Central memory CD4-positive, alpha-beta T cell (primary cell): ENCODE data around the gene CCDC183.
"Not testable (repeated sequence)": the region's sequence is repeated elsewhere in the genome, so short reads cannot be mapped to it uniquely, and the experiment has no call there.

Source experiments
- DNase-seq: peaks from one replicate; pipeline ENCODE4 v3.0.0; 2022

The CCDC183 gene

DNA sequence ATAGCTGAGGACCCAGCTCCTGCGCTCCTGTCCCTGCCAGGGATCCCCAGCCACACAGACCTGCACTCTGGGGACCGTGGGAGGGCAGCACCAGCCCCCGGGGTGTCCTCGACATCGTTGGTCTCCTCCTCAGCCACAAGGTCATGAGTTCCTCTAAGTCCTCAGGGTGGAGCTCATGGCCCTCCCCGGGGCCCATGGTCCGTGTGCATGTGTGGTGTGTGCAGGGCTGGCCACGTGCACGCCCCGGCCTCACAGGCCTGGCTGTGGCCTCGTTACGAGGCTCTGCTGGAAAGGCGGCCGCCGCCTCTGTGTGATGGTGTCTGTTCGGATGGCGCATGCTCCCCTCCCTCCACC is 30.0 kb downstream of the CCDC183 start:
- no peak for DNase-seq

DNA sequence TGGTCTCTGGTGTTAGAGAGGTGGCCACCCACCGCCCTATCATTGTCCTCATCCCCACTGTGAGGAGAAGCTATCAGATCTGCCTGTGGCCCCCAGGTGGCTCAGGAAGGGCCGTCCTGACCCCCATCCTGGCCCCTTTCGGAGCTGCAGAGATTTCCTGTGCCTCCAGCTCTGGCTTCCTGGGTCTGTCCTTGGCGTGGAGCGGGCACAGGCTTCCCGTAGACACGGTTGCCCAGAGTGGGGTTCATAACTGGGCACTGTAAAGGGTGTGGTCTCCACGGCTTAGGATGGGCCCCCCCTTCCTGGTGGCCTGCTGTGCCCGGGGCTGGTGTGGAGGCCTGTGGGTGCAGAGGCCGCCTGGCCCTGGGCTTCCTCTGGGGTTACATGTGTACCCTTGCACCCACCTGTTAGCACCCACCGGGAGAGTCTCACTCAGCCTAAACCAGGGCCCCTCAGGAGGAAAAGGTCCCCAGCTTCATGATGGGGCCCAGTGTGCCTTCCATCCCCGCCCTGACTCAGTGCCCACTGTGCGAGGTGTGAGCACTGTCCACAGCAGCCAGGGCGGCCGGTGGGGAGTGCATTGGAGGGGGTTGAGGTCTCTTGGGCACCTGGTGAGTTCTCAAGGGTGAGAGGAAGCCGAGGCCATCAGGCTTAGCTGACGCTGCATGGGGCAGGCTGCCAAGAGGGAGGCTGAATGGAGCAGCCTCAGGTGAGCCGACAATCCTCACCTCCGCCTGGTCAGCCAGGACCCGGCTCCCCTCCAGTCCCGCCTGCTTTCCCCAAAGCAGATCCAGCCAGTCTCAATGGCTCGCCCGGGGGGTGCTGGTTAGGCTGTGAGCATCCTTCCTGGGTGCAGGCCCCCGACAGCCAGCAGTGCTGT is 30.8 kb downstream of the CCDC183 start:
- DNase-seq, result no peak

DNA sequence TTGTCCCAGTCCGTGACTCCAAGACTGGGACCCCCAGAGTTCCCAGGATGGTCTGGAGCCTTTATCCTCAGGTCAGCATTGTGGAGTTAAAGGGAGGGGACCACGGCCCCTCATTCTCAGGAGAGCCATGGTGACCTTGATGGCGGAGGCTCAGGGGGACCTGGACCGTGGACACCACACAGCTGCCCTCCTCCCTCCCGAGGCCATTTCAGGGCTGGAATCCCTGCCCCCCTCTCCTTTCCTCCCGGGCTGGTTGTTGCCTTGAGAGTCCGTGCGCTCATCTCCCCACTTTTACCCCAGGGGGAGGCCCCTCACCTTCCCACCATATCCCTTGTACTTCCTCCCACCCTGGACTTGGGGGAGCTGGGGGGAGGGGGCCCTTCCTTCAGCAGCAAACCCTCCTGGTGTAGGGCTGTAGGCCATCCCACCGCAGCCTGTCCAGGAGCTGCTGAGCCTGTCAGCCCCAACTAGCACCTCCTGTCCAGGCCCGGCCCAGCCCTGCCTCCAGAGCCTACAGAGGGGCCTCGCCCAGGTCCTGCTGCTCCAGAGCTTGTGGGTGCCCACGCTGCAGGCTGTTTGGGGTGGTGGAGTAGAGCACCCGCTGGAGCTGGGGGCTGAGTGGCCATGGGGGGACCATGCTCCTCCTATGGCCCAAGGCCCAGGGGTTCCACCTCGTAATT is 31.8 kb downstream of the CCDC183 start:
- DNase-seq, result no peak

DNA sequence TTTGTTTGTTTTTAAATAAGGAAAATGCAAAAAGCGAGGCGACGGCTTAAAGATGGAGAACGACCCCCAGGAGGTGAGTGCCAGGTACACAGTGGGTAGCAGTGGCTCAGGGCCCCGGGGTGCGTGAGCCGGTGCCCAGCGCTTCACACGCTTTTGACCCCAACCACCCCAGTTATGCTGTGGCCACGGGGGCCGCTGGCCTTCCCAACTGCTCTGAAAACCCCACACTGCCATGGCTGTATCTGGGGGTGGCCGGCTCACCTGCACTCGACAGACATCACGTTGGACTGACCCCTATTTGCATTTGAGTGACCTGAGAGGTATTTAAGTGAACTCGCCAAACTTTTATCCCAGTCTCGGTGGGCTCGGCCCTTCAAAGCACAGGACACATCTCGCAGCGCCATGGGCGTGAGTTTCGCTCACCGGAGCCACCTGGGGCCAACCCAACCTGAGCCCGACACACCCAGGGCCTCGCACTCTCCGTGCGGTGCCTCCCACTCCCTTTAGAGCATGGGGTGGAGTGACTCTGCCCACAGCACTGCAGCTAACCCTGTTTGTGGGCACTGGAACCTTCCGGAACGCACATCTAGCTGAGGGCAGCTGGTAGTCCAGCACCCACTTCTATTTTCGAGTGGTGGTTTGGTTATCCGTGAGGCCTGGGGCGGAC is 32.5 kb downstream of the CCDC183 start:
- no peak for DNase-seq

DNA sequence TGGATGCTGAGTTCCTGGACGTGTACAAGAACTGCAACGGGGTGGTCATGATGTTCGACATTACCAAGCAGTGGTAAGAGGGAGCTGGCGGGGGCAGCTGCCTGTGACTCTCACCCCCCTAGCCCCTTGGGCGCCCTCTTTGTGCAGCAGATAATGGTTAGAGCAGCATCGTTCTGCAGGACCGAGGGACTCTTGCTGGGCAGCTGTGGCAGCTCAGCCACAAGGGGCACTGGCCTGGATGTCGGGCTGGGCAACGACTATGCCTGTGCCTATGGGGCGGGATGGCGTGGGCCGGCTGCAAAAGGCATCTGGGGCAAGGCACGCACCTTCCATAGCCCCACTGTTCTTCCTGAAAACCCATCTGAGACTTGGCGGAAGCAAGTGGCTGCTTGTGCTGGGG is 33.3 kb downstream of the CCDC183 start:
- DNase-seq, result no peak

DNA sequence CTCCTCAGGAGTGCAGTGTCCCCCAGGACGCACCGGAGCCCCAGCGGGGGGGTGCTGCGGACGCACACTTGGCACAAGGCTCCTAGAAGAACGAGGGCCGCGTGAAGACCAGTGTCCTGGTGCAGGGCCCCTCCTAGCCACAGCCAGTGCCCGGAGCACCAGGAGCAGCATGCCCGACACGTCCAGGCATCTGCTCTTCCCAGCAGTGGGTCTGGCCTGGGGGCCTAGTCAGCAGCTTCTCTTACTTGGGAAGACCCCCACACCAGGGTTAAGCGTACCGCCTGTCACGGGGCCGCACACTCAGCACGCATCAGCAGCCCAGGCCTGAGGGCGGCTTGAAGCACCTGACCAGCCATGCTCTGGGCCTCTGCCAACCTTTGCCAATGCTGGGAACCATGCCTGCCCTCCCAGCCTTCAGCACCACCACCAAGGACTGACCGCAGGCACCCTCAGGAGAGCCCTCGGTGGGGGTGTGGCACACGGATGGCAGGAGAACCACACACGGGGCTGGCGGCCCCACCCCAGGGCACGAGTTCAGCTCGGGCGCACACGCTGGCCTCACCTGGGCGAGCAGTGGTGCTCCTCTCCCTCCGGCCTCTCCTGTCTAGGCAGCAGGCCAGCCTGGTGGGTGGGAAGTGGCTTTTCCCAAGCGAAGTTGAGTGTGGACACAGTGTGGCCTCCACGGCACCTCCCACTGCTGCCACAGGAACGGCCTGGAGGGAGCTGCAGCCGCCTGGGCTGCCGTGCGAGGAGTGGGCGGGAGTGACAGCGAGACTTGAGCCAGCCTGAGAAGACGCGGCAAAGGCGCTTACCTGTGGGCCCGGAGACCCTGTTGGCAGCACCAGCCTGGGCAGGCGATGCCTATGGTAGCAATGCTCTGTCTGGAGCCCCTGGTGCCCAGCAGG is 34.1 kb downstream of the CCDC183 start:
- no peak for DNase-seq

DNA sequence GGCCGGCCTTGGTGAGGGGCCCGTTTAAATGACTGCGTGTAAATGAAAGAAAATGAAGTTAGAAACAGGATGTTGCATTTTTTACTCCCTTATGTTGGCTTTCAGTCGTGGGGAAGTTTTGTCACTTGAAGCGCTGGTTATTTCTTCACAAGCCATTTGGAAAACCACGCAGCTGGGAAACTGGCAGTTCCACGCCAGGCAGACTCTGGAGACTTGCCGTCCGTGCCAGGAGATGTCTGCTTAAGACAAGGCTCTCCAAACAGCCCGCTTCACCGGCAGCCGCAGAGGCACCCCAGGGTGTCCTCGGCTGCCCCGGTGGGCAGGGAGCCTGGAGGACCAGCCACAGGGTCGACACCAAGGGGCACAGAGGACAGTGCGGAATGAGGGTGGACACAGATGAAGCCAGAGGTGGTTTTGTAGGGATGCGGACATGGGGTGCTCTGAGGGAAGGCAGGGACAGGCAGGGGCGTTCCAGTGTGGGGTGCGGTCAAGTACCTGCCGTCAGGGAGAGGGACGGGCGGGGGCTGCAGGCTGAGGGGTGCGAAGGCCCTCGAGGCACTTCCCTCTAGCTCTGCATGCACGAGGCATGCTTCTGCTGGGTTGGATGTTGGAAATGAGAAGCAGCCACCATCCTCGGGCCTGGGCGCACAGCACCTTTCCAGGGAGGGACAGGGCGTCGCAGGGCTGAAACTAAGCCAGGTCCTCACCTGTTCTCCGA is 35.0 kb downstream of the CCDC183 start:
- DNase-seq, result no peak

DNA sequence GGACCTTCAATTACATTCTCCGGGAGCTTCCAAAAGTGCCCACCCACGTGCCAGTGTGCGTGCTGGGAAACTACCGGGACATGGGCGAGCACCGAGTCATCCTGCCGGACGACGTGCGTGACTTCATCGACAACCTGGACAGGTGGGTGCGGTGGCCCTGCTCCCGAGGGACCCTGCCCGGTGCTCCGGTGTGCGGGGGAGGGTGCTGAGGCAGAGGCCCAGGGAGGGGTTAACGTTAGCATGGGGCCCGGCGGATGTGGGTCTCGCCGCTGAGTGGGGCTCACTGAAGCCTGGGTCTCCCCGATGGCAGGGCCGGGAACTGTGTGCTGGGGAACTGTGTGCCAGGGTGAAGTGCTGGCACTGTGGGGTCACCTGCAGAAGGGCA is 35.6 kb downstream of the CCDC183 start:
- DNase-seq, result no peak

DNA sequence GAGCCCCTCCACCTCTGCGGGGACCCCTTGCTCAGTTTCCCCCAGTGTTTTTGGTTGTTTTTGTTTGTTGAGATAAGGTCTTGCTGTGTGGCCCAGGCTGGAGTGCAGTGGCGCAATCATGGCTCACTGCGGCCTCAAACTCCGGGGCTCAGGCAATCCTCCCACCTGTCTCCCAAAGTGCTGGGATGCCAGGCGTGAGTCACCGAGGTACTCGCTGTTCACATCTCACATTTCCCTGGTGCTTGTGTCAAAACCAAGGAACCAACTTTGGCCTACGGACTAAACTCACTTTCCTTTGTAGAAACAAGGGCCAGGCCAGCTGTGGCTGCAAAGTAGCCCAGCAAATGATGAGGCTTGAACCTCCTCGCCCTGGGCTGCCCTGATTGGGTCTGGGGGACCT is 36.4 kb downstream of the CCDC183 start:
- no peak for DNase-seq

DNA sequence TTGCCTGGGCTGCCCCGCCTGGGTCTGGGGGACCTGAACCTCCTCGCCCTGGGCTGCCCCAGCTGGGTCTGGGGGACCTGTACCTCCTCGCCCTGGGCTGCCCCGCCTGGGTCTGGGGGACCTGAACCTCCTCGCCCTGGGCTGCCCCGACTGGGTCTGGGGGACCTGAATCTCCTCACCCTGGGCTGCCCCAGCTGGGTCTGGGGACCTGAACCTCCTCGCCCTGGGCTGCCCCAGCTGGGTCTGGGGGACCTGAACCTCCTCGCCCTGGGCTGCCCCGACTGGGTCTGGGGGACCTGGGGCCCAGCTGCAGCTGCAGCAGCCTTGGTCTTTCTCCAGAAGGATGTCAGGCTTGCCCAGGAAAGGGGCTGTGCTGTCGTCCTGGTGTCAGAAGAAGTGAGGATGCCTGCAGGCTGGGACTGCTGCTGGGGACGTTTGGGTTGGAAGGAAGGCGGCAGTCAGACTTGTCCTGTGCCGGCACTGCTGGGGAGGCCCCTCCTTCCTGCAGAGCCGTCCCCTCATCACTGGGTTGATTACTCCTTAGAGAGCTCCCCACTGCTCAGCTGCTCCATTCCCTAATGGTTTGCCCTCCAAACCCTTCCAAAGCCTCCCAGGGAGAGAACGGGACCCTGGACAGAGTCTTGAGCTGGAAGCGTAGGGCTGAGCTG is 37.4 kb downstream of the CCDC183 start:
- not testable (repeated sequence) for DNase-seq

DNA sequence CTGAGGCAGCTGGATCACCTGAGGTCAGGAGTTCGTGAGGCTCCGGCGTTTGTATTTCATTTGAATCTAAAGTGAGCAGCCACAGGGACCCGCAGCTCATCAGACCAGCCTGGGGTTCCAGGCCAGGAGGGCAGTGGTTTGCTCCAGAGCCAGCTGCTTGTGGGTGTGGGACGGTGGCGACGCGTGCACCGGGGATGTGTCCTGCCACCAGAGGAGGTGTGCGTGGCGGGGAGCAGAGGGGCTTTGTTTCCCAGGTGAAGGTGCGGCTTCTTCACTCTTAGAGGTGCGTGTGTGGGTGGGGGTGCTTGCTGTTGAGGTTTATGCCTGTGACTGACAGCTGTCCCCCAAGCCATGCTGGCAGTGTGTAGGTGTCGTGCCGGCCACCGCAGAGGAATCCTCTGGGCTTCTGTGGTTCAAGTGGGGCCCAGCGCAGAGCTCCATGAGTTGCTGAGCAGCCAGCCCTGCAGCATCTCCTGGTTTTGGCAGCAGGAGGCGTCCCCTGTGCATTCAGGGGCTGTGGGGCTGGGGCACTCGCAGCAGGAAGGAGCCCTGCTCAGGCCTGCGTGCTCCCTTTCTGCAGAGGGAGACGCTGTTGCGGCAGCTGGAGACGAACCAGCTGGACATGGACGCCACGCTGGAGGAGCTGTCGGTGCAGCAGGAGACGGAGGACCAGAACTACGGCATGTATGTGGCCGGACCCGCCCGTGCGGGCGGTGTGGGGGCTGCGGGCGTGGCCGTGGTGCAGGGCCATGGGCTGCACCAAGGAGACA is 39.2 kb downstream of the CCDC183 start:
- no peak for DNase-seq

DNA sequence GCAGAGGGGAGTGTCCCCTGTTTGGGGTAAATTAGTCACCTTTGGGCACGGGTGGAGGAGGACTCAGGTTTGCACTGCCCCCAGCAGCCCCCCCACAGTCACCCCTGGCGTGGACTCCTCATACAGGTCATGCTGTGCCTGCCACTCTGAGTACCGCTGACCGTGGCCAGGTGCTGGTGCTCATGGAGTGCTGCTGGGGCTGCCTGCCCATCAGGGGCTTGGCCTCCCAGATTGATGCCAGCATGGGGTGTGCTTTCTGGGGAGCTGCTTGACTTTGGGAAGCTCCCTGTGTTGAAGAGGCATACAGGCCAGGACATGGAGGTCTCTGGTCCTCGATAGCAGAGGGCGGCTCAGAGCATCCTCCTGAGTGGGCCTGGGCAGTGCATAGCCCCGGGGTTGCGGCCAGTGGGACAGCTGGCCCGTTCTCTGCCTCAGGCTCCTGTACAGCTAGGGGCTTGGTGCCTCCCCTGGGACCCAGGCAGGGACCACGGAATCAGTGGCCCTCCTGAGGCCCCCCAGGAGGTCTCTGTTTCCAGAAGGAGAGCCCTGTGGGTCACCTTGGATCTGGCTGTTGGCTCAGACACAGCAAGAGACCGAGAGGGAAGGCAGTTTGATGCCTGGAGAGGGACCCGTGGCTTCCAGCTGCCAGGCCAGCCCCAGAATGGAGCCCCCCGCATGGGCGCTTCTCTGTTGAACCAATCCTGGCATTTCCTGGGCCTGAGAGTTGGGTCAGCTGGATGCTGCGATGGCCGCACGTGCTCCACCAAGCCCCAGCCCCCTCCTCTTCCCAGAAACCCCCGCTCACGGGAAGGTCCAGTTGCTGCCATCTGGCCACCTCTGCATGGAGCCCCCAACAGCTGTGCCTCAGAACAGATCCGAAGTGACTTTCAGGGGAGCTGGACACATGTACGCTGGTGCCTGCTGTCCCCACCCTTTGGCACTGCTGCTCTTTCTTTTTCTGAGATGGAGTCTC is 40.1 kb downstream of the CCDC183 start:
- no peak for DNase-seq

DNA sequence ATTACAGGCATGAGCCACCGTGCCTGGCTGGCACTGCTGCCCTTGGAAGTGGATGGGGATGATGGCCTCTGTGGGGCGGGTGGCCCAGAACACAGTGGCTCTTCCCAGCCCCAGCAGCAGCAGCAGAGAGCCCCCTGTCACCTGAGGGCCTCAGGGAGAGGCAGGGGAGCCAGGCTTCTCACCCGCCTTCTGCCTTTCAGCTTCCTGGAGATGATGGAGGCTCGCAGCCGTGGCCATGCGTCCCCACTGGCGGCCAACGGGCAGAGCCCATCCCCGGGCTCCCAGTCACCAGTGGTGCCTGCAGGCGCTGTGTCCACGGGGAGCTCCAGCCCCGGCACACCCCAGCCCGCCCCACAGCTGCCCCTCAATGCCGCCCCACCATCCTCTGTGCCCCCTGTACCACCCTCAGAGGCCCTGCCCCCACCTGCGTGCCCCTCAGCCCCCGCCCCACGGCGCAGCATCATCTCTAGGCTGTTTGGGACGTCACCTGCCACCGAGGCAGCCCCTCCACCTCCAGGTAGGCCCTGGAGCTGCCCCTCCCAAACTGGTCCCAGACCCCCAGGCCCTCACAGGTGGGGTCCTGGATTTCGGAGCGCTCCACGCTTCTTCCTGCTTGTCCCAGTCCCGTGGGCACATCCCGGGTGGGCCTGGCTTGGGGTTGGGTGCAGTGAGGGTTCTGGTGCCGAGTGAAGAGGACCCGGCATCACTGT is 41.2 kb downstream of the CCDC183 start:
- DNase-seq, result no peak

DNA sequence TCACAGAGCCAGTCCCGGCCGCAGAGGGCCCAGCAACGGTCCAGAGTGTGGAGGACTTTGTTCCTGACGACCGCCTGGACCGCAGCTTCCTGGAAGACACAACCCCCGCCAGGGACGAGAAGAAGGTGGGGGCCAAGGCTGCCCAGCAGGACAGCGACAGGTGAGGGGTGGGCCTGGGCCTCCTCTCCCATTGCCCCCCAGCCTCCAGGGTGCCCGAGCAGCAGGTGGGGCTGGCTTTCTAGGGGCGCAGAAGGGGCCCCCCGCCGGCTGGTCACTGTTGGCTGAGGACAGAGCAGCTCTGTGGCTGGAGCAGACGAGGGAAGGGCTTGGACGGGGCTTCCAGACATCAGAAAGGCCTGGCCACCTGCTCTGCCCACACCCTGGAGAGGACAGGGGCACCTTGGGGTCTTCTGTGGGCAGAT is 41.7 kb downstream of the CCDC183 start:
- not testable (repeated sequence) for DNase-seq

DNA sequence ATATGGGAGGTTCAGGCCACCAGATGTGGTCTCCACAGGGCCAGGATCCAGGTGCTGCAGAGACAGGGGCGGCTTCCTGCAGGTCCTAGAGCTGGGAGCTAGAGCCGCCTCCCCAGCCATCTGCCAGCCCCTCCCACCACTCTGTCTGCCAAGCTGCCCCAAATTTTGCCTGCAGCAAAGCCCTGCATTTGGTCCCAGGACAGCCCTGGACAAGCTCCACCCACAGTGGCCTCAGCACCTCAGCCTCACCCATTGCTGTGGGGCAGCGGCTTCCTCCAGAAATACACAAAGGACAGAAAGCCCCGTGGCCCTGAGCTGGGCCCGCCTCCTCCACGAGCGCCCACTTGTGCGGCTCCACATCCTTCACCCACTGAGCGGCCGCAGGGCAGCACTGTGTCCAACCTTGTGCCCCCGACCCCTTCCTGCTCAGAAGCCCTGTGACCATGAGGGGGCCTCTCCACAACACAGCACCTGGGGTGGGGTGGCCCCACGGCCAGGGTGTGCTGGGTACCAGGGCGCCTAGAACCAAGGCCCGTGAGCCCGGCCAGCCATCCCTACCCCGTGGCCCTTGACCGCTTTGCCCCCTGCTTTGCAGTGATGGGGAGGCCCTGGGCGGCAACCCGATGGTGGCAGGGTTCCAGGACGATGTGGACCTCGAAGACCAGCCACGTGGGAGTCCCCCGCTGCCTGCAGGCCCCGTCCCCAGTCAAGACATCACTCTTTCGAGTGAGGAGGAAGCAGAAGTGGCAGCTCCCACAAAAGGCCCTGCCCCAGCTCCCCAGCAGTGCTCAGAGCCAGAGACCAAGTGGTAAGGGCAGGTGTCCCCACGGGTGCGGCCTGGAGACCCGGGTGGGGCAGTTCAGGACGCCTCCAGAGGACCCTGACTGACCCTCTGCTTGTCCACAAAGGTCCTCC is 42.4 kb downstream of the CCDC183 start:
- DNase-seq, result no peak

DNA sequence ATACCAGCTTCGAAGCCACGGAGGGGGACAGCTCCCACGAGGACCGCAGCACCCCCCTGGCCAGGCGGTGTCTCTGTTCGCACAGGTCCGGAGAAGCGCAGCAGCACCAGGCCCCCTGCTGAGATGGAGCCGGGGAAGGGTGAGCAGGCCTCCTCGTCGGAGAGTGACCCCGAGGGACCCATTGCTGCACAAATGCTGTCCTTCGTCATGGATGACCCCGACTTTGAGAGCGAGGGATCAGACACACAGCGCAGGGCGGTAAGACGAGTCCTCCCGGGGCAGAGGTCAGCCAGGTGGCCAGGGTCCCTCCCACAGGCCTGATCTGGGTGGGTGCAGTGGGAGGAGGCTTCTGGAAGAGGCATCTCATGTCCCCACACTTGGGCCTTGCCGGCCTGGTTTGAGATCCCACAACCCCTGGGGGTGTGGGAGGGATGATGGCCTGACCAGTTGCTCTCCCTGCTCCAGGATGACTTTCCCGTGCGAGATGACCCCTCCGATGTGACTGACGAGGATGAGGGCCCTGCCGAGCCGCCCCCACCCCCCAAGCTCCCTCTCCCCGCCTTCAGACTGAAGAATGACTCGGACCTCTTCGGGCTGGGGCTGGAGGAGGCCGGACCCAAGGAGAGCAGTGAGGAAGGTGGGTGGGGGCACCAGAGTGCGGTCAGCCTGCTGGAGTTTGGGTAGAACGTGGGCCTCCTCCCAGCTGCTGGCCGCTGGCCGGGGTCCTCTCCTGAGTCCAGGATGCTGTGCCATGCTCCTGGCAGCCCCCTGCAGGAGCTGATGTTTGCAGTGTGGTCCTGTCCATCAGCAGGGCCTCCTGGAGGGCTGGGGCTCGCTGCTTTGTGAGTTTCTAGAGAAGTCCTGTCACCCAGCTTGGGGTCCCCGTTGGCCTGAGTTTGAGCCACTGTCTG is 43.3 kb downstream of the CCDC183 start:
- DNase-seq, result no peak
